ENCODE measurements around the gene TMED5. TPM values are rescaled to one million over a fixed set of nuclear protein-coding genes. Genes with fewer than 3 reads are reported as not detected.

TMED5 gene
- polyA plus RNA-seq, 4 donors, result 86.7 to 100 (median 92.9) TPM

- no peak for DNase-seq (ENCODE audit: low read depth in 4 of 4, low spot score in 2 of 4)
Measured at GRCh38 chr1:93129507-93130099, 50.6 kb downstream of the TMED5 start.

GRCh38 chr1:93124556-93125355 lies 55.5 kb downstream of the TMED5 start:
- no peak for DNase-seq (ENCODE audit: low read depth in 4 of 4, low spot score in 2 of 4)

- no peak for DNase-seq (ENCODE audit: low read depth in 4 of 4, low spot score in 2 of 4)
Measured at GRCh38 chr1:93123201-93123783, 56.9 kb downstream of the TMED5 start.

GRCh38 chr1:93120614-93121013 lies 59.6 kb downstream of the TMED5 start:
- no peak for DNase-seq (ENCODE audit: low read depth in 4 of 4, low spot score in 2 of 4)

GRCh38 chr1:93114391-93114790 lies 65.8 kb downstream of the TMED5 start:
- no peak for DNase-seq (ENCODE audit: low read depth in 4 of 4, low spot score in 2 of 4)

- DNase-seq (ENCODE audit: low read depth in 4 of 4, low spot score in 2 of 4), result no peak
Measured at GRCh38 chr1:93113127-93113526, 67.1 kb downstream of the TMED5 start.

GRCh38 chr1:93111561-93111960 lies 68.7 kb downstream of the TMED5 start:
- no peak for DNase-seq (ENCODE audit: low read depth in 4 of 4, low spot score in 2 of 4)

- no peak for DNase-seq (ENCODE audit: low read depth in 4 of 4, low spot score in 2 of 4)
Measured at GRCh38 chr1:93111065-93111464, 69.1 kb downstream of the TMED5 start.

GRCh38 chr1:93109578-93109977 lies 70.6 kb downstream of the TMED5 start:
- DNase-seq (ENCODE audit: low read depth in 4 of 4, low spot score in 2 of 4), result no peak

GRCh38 chr1:93108335-93108734 lies 71.9 kb downstream of the TMED5 start:
- no peak for DNase-seq (ENCODE audit: low read depth in 4 of 4, low spot score in 2 of 4)

GRCh38 chr1:93107395-93107794 lies 72.8 kb downstream of the TMED5 start:
- DNase-seq (ENCODE audit: low read depth in 4 of 4, low spot score in 2 of 4), result no peak

GRCh38 chr1:93106226-93106625 lies 74.0 kb downstream of the TMED5 start:
- no peak for DNase-seq (ENCODE audit: low read depth in 4 of 4, low spot score in 2 of 4)

- no peak for DNase-seq (ENCODE audit: low read depth in 4 of 4, low spot score in 2 of 4)
Measured at GRCh38 chr1:93102142-93102541, 78.1 kb downstream of the TMED5 start.

Other genes with a start within 250 kb of the TMED5 start
- 10 to 100 TPM in 1 of 4 donors, 1 to 10 TPM in 3; 8.0 to 10.6 (median 9.2) TPM for gene DIPK1A, start 219.0 kb downstream of the TMED5 start, polyA plus RNA-seq (ENCODE audit: insufficient read length in 4 of 4)
- gene MTF2, start 101.1 kb downstream of the TMED5 start, polyA plus RNA-seq (ENCODE audit: insufficient read length in 4 of 4), result 10 to 100 TPM; 39.1 to 70.8 (median 53.6) TPM
- gene CCDC18, start 311 bp upstream of the TMED5 start, polyA plus RNA-seq (ENCODE audit: insufficient read length in 4 of 4), result 10 to 100 TPM in 2 of 4 donors, 1 to 10 TPM in 2; 8.5 to 12.6 (median 10.0) TPM
- 10 to 100 TPM; 55.3 to 65.7 (median 60.2) TPM for gene DR1, start 165.5 kb upstream of the TMED5 start, polyA plus RNA-seq (ENCODE audit: insufficient read length in 4 of 4)

Measured in left renal cortex interstitium (tissue), 4 donors.